Spleen (tissue), 11 donors: ENCODE measurements around the gene OR1J2. TPM values are rescaled to one million over a fixed set of nuclear protein-coding genes. Genes with fewer than 3 reads are reported as not detected.

Experiments
- DNase-seq: peaks from one replicate; pipeline ENCODE4 v3.0.0-alpha.2; 2020
- H3K27ac ChIP-seq, 8 donors: fragments of 200-600 bp; sonication (generic) in 7 of 8; 1 replicate in 4 of 8; 2 replicates in 4 of 8; pipeline versions ENCODE4 v1.5.0 to v1.8.0; 2016 to 2021; ENCODE audit warnings: inconsistent platforms in 4 of 8, mild to moderate bottlenecking in 4 of 8, moderate library complexity in 1 of 8
- H3K27me3 ChIP-seq, 7 donors: fragments of 200-600 bp; sonication (generic) in 6 of 7; replicated peaks in 1 of 7; 1 replicate in 4 of 7; 2 replicates in 3 of 7; pipeline versions ENCODE4 v1.5.0 to v1.8.0; 2016 to 2021; ENCODE audit warnings: inconsistent platforms in 3 of 7, mild to moderate bottlenecking in 1 of 7
- H3K36me3 ChIP-seq, 6 donors: fragments of 200-600 bp; sonication (generic) in 5 of 6; 1 replicate in 4 of 6; 2 replicates in 2 of 6; pipeline versions ENCODE4 v1.5.0 to v1.8.0; 2016 to 2021; ENCODE audit warnings: inconsistent platforms in 2 of 6
- H3K4me1 ChIP-seq, 6 donors: fragments of 200-600 bp; sonication (generic) in 5 of 6; 1 replicate in 3 of 6; 2 replicates in 3 of 6; pipeline versions ENCODE4 v1.5.0 to v1.8.0; 2016 to 2021; ENCODE audit warnings: inconsistent platforms in 3 of 6
- H3K4me3 ChIP-seq, 8 donors: fragments of 200-600 bp; sonication (generic) in 7 of 8; 1 replicate in 4 of 8; 2 replicates in 4 of 8; pipeline versions ENCODE4 v1.5.0 to v1.8.0; 2016 to 2021; ENCODE audit warnings: inconsistent platforms in 4 of 8, mild to moderate bottlenecking in 4 of 8, moderate library complexity in 2 of 8
- H3K9me3 ChIP-seq, 8 donors: fragments of 200-600 bp; sonication (generic) in 7 of 8; 1 replicate in 4 of 8; 2 replicates in 4 of 8; pipeline versions ENCODE4 v1.5.0 to v1.8.0; 2016 to 2021; ENCODE audit warnings: inconsistent platforms in 4 of 8
- POLR2A ChIP-seq, 3 donors: fragments of 450-650 bp; IDR thresholded peaks; one replicate each; pipeline ENCODE4 v1.5.1; 2017; ENCODE audit warnings: antibody characterized with exemption in 3 of 3, mild to moderate bottlenecking in 1 of 3
- POLR2AphosphoS5 ChIP-seq, 3 donors: sonication (generic); formaldehyde crosslinking; IDR thresholded peaks; one replicate each; pipeline ENCODE4 v1.5.1; 2017; ENCODE audit warnings: antibody characterized with exemption in 3 of 3
- WGBS, 5 donors: extraction: QIAGEN DNeasy Blood & Tissue Kit in 3 of 5; methylation state at CpG; one replicate each; pipeline versions ENCODE4 v1.1.5 to v1.1.7; 2013 to 2018; 5-methylcytosine and 5-hydroxymethylcytosine counted together
- intact Hi-C: fragments of 100-400 bp; cut with DNase I; formaldehyde crosslinking; loops from one replicate; pipeline ENCODE4 v1.15.0; 2023; ENCODE audit warnings: low total_unique reads
- polyA plus RNA-seq, 3 donors: library from polyadenylated mRNA; stranded (reverse); fragments of 200-250 nt; gene quantifications; one replicate each; pipeline ENCODE4 v1.2.1, GENCODE V29; 2013
- total RNA-seq, 7 donors: library from RNA; depleted of rRNA in 3 of 7; stranded (reverse); fragments of >200 nt in 3 of 7; fragmentation: NEBNext Ultra II Directional in 4 of 7; extraction: Animal tissue kit (Norgen Biotek cat#: 25700) in 4 of 7; gene quantifications; one replicate each; pipeline versions ENCODE4 v1.1.0 to v1.2.1, GENCODE V29; 2016 to 2021
- TF ChIP-seq, protein P1 (sequence below), 11 experiments: fragments of 200-600 bp in 7 of 11; fragments of 450-650 bp in 4 of 11; sonication (generic) in 4 of 11; IDR thresholded peaks in 8 of 11; conservative IDR thresholded peaks in 3 of 11; 1 replicate in 7 of 11; 2 replicates in 4 of 11; pipeline versions ENCODE4 v1.4.0 to v1.8.0; 2016 to 2021; ENCODE audit warnings: antibody characterized with exemption in 11 of 11, inconsistent platforms in 4 of 11, mild to moderate bottlenecking in 1 of 11
- donor health status: healthy with polysubstance abuse.
- donor health status: DM: no; HTN: no; CAD: no; lungs with moderate emphysema.
- donor health status: DM: no; HTN: no; CAD: no.
- donor health status: Bipolar disorder and iron deficiency.
- donor health status: healthy.
- donor health status: DM: no; HTN: no; CAD: no.
- donor health status: DM: yes; HTN: yes; CAD: no.

The OR1J2 gene
- total and polyA plus RNA-seq, 10 donors, result not detected

DNA sequence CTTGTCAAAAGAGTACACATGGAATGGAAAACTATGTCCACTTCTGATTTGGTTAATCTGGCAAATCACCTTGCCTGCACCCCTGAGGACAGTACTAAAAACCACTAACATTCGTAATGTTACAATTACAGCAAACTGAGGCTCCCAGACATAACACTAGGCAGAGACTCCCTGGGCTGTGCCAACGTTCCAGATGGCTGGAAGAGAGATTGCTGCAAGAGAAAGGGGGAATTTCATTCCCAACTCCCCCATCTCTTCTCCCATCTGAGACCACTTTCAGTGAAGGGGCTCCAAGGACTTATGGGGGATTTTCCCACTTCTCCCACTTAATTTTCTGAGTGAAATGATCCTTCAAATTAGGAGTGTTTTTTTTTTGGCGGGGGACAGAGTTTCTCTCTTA, 44.1 kb upstream of the OR1J2 start:
- TF ChIP-seq POLR2AphosphoS5 (IDR thresholded peaks at IDR 0.05) (no peak), POLR2A (IDR thresholded peaks at IDR 0.05) (no peak)
- TF ChIP-seq, protein P1, sequence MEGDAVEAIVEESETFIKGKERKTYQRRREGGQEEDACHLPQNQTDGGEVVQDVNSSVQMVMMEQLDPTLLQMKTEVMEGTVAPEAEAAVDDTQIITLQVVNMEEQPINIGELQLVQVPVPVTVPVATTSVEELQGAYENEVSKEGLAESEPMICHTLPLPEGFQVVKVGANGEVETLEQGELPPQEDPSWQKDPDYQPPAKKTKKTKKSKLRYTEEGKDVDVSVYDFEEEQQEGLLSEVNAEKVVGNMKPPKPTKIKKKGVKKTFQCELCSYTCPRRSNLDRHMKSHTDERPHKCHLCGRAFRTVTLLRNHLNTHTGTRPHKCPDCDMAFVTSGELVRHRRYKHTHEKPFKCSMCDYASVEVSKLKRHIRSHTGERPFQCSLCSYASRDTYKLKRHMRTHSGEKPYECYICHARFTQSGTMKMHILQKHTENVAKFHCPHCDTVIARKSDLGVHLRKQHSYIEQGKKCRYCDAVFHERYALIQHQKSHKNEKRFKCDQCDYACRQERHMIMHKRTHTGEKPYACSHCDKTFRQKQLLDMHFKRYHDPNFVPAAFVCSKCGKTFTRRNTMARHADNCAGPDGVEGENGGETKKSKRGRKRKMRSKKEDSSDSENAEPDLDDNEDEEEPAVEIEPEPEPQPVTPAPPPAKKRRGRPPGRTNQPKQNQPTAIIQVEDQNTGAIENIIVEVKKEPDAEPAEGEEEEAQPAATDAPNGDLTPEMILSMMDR (IDR thresholded peaks at IDR 0.05 in 8 of 11, conservative IDR thresholded peaks at IDR 0.05 in 3 of 11), result no peak
- intact Hi-C loops, result loop anchor here (5.0 kb wide), 1 partner anchor 341 kb away; no protein-coding TSS in a partner anchor
- H3K27me3 ChIP-seq, result peaks cover 0 to 6% (median 4%) of the 10 kb centered on the region in 7 donors
- DNase-seq, result no peak
- no peaks in the 10 kb centered on the region for H3K36me3 ChIP-seq
- peaks cover 0 to 17% (median 12%) of the 10 kb centered on the region in 6 donors for H3K4me1 ChIP-seq
- H3K9me3 ChIP-seq, result peaks cover 0 to 3% (median 0%) of the 10 kb centered on the region in 8 donors
- 69 to 82% (median 75%) methylated on average over 3 of the region's 3 CpGs for WGBS, 5 donors
- H3K27ac ChIP-seq, result no peak overlapping the region
- H3K4me3 ChIP-seq, result no peak overlapping the region

DNA sequence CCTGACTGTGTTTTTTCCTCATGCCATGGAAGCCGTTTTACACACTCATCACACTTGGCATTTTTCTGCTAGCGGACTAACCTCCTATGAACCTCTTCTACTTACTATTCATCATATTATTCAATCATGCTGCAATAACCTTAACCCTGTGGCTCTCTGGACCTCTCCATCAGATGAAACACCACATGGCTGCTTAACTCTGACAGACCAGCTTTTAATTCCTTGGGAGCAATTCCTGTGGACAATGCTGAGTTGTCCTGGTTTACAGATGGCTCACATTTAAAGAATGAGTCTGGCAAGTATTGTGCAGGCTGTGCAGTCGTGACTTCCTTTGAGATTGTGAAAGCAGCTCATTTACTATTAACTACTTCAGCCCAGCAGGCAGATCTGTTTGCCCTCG, 41.9 kb upstream of the OR1J2 start:
- peaks cover 0 to 3% (median 0%) of the 10 kb centered on the region in 7 donors for H3K27me3 ChIP-seq
- H3K27ac ChIP-seq, result no peak overlapping the region
- no peak for DNase-seq
- no peak for TF ChIP-seq POLR2A (IDR thresholded peaks at IDR 0.05)
- TF ChIP-seq POLR2AphosphoS5 (IDR thresholded peaks at IDR 0.05), result no peak
- TF ChIP-seq, protein P1 (IDR thresholded peaks at IDR 0.05 in 8 of 11, conservative IDR thresholded peaks at IDR 0.05 in 3 of 11), result no peak
- H3K4me1 ChIP-seq, result peaks cover 0 to 17% (median 12%) of the 10 kb centered on the region in 6 donors
- WGBS, 5 donors, result 51 to 69% (median 63%) methylated on average over 4 of the region's 4 CpGs
- H3K4me3 ChIP-seq, result no peak overlapping the region
- H3K9me3 ChIP-seq, result peaks cover 0 to 3% (median 0%) of the 10 kb centered on the region in 8 donors
- H3K36me3 ChIP-seq, result no peaks in the 10 kb centered on the region
- intact Hi-C loops, result loop anchor here (5.0 kb wide), 1 partner anchor 339 kb away; no protein-coding TSS in a partner anchor

DNA sequence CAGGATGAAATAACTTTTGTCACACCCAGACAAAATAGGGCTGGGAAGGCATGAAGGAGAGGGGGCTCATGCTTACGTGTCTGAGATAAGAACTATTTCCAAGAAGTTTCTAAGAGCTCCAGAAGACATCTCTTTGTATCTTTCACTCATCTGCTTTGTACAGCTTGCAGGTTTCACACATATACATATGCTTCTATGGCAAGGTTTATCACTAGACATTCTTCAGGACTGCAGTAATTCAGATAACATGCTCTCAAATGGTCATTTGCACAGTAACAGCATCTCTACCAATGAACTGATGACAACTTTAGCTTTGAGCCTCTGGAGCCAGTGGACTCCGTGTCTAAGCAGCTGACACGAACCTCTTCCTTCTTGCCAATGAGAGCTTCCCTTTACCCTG, 36.0 kb upstream of the OR1J2 start:
- H3K27me3 ChIP-seq, result no peaks in the 10 kb centered on the region
- no peak overlapping the region for H3K4me3 ChIP-seq
- no peaks in the 10 kb centered on the region for H3K4me1 ChIP-seq
- H3K36me3 ChIP-seq, result no peaks in the 10 kb centered on the region
- intact Hi-C loops, result no loop called here
- 70 to 79% (median 77%) methylated on average over 3 of the region's 3 CpGs for WGBS, 5 donors
- H3K27ac ChIP-seq, result no peak overlapping the region
- no peak for DNase-seq
- no peak for TF ChIP-seq POLR2A (IDR thresholded peaks at IDR 0.05)
- TF ChIP-seq POLR2AphosphoS5 (IDR thresholded peaks at IDR 0.05), result no peak
- TF ChIP-seq, protein P1 (IDR thresholded peaks at IDR 0.05 in 8 of 11, conservative IDR thresholded peaks at IDR 0.05 in 3 of 11), result no peak
- H3K9me3 ChIP-seq, result peaks cover 0 to 3% (median 0%) of the 10 kb centered on the region in 8 donors

DNA sequence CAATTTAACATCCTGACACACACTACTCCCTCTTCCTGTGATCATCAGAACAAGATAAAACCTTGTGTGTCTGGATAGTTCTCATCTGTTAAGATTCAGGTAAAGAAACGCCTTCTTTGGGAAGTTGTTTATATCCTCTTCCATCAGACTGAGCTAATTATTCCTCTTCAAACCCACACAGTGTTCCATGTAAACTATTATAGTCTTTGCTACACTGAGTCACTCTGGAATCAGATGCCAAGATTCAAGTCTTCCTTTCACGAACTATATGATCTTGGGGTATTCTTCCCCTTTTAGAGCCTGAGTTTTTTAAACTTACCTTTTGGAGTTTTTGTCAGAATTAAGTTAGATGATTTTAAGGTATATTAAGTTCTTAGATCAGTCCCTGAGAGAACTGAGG, 34.9 kb upstream of the OR1J2 start:
- WGBS, 5 donors, result 58 to 79% (median 66%) methylated on average over 2 of the region's 2 CpGs
- no peak overlapping the region for H3K27ac ChIP-seq
- no peak overlapping the region for H3K4me3 ChIP-seq
- no peaks in the 10 kb centered on the region for H3K4me1 ChIP-seq
- no peaks in the 10 kb centered on the region for H3K36me3 ChIP-seq
- TF ChIP-seq, protein P1 (IDR thresholded peaks at IDR 0.05 in 8 of 11, conservative IDR thresholded peaks at IDR 0.05 in 3 of 11), result no peak
- no peak for TF ChIP-seq POLR2A (IDR thresholded peaks at IDR 0.05)
- TF ChIP-seq POLR2AphosphoS5 (IDR thresholded peaks at IDR 0.05), result no peak
- H3K27me3 ChIP-seq, result no peaks in the 10 kb centered on the region
- no peak for DNase-seq
- intact Hi-C loops, result no loop called here
- no peaks in the 10 kb centered on the region for H3K9me3 ChIP-seq
